ENCODE measurements around the gene CFAP157.

CFAP157 gene

DNA sequence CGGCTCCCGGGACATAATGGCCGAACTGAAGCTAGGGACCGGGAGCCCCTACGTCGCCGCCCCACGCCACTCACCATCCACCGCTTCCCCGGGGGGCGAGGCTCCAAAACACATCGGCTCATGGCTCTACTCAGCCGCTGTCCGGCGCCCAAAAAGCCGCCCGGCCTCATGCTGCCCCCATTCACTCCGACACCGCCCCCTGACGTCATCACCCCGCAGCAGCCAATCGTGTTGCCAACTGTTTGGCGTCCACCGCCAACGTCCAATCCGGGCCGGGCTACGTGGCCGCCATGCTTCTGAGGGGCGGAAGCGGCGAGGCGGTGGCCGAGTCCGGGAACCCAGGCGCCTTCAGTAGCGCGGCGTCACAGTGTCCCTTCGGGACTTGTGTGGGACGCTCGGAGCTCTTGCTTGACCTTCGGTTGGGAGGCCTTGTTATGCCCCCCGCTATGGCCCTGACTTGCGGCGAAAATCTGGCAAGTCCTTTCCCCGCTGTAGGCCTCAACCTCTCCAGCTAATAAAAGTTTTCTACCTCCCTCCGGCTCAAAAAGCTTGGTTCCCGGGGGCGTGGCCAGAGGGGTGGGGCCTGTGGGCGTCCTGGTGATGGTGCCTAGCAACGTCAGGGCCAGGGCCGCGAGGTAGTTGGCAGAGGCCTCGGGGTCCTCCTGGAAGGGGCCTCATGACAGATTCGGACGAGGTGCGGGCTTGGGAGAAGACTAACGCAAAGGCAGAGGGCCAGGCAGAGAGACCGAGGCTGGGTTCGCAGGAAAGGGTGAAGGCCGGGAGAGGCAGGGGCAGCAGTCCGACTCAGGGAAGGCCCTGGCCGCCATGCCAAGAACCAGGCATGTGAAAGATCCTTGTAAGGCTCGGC lies 8.9 kb downstream of the CFAP157 start, which contains the start of the genes PTRH1 and TTC16:
TSS of gene PTRH1 (minus strand) at position 194 of the 868 bp plus-strand sequence. CDS start at position 170, 24 bp downstream.
TSS of gene TTC16 (plus strand) at position 610 of the 868 bp plus-strand sequence. CDS start at position 677, 67 bp downstream.
- peak; percentile 99 for DNase-seq (ENCODE audit: low read depth, low spot score)

DNA sequence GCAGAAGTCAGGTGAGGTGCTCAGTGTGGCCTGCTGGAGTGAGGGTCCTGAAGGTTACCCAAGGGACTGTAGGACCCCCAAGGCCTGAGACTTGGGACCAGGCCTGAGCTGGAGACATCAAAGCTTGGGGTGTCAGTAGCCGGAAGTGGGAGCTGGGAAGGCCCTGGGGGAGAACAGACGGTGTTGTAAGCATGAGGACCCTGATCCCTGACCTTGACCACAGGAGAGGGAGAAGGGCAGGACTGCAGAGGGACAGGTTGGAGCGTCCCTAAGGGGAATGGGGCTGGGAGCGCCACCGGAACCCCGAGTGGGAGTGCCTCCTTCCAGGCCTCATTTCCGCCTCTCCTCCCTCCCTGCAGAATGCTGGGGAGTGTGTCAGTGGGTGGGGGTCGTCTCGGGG lies 9.6 kb downstream of the CFAP157 start:
- no peak for DNase-seq (ENCODE audit: low read depth, low spot score)

DNA sequence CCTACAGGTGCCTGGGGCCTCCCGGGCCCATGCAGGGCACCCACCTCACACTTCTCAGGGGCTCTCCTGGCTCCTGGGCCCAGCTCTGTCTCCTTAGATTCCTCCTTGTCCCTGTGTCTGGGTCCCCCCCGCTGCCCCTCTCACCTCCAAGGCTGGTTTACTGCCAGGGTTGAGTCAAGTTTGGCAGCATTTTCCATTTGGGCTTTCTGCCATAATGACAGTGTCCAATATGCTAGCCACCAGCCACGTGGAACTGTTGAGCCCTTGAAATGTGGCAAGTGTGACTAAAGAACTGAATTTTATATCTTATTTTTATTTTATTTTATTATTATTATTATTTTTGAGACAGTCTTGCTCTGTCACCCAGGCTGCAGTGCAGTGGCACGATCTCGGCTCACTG lies 11.0 kb downstream of the CFAP157 start:
- DNase-seq (ENCODE audit: low read depth, low spot score): no peak

DNA sequence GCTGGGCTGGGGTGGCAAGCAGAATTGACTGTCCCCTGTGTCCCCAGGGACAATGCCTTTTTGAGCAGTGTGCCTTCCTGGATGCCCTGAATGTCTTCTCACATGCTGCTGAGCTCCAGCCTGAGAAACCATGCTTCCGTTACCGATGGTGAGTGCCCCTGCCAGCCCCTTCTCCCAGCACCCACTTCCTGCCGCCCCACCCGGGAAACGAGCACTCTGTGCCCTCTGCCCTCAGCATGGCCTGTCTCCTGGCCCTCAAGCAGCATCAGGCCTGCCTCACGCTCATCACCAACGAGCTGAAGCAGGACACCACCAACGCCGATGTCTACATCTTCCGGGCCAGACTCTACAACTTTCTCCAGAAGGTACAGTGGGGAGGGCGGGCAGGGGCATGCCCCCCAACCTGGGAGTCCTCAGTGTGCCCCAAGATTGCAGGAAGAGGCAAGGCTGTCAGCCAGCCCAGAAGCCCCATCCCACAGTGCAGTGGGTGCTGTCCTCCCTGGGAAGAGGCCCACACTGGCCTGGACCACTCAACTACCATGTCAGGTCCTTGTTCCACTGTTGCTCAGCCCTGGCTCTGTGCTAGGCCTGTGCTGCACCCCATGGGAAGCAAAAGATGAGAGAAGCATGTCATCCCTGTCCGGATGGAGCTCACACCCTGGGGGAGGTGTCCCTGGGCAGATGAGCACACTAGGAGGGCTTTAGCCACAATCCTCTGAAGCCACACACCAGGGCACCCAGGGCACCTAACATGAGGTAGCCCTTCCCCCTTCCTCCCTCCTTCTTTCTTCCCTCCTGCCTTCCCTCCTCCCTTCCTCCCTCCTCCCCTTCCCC lies 13.5 kb downstream of the CFAP157 start:
- no peak for DNase-seq (ENCODE audit: low read depth, low spot score)

DNA sequence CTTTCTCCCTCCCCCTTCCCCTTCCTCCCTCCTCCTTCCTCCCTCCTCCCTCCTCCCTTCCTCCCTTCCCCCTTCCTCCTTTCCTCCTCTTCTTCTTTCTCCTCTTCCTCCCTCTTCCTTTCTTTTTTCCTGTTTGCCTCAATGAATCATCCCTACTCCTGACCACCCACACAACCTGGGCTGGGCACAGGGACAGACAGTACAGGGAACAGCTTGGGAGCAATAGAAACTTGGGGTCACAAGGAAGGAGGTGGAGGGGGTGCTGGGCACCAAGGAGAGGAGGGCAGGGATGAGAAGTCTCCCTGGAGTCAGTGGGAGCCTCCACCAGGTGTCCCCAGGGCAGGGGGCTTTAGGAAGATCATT lies 14.1 kb downstream of the CFAP157 start:
- no peak for DNase-seq (ENCODE audit: low read depth, low spot score)

DNA sequence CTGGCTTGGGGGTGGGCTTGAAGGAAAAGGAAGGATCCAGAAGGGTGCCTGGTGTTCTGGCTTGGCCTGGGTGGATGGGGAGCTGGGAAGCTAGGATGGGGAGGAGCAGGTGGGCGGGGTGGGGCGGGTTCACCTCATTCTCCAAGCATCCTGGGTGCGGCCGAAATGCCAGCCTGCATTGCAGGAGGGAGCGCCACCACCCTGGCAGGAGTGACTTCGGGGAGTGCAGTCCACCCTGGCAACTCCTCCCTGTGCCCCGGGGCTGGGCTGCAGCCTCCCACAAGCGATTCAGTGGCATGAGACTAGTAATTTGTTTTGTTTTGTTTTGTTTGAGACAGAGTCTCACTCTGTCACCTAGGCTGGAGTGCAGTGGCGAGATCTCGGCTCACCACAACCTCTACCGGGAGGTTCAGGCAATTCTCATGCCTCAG lies 14.6 kb downstream of the CFAP157 start:
- DNase-seq (ENCODE audit: low read depth, low spot score): no peak

DNA sequence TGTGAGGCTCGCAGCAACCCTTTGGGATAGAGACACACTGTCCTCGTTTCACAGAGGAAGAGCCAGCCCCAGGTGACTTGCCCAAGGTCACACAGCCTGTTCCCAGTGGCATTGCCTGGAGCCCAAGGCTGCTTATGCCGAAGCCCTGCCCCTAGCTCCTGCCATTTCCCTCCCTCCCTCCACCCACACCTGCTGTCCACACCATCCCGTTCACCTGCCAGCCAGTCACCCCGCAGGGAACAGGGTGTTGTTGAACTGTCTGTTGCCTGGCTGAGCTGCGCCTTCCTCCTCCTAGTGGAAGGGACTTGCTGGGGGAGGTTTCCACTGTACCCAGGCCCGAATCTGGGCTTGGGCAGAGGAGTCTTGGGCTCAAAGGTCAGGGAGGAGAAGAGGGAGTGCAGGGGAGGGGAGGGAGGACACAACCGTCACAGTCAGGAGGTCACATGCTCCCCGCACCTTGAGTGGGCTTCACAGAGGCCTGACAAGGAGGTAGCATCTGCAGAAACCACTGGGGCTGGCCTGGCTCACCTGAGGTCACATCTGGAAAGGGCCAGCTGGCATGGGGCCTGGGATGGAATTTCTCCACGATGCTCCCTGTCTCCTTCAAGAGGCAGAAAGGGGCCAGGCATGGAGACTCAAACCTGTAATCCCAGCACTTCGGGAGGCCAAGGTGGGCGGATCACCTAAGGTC lies 15.4 kb downstream of the CFAP157 start:
- DNase-seq (ENCODE audit: low read depth, low spot score): no peak

DNA sequence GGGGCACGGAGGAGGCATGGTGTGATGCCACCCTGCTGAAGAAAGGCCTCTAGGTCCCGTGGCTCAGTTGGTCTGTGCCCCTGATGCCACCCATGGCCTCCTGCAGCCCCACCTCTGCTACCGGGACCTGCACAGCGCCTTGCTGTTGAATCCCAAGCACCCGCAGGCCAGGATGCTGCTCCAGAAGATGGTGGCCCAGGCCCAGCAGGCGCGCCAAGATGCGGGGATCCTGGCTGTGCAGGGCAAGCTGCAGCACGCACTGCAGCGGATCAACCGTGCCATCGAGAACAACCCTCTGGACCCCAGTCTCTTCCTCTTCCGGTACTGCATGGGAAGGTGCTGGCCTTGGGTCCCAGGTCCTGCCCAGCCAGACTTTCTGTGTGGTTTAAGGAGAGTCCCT lies 16.2 kb downstream of the CFAP157 start:
- DNase-seq (ENCODE audit: low read depth, low spot score): no peak

DNA sequence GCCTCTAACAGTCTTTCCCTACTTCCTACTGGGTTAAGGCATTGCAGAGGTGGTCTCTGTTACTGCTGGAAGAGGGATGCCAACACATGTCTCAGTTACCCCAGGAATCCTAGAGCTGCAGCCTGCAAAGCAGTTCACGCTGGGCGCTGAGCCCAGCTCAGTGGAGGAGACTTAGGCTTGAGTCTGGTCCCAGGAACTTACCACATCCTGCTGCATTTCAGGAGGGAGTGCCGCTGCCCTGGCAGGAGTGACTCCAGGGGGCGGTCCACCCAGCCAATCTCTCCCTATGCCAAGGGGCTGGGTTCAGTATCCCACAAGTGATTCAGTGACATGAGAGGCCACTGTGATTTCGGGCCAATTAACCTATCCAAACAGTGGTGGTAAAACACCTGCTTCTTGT lies 16.7 kb downstream of the CFAP157 start:
- peak; percentile 91 for DNase-seq (ENCODE audit: low read depth, low spot score)

DNA sequence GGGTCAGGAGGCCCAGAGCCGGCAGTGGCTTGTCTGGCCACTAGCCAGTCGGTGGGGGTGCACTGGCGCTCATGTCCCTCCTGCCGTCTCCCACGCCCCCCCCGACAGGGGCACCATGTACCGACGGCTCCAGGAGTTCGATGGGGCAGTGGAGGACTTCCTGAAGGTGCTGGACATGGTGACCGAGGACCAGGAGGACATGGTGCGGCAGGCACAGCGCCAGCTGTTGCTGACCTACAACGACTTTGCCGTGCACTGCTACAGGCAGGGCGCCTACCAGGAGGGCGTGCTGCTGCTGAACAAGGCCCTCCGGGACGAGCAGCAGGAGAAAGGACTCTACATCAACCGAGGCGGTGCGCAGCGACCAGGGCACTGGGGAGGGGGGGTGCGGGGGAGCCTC lies 17.2 kb downstream of the CFAP157 start:
- no peak for DNase-seq (ENCODE audit: low read depth, low spot score)

DNA sequence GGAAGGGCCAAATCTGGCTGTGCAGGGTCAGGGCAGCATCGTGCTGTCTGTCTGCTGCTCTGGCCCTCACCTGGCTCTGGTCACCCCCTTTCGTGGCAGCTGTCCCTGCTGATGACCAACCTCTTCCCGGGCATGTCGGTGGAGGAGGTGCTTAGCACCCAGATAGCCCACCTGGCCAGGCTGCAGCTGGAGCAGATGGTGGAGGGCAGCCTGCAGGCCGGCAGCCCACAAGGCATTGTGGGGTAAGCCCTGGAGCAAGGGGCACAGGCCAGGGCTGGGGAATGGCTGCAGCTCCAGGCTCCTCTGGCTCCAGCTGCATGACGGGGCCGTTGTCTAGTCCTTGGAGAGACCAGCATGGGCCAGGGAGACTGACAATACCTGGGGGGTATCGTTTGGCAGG lies 20.1 kb downstream of the CFAP157 start:
- DNase-seq (ENCODE audit: low read depth, low spot score): no peak

DNA sequence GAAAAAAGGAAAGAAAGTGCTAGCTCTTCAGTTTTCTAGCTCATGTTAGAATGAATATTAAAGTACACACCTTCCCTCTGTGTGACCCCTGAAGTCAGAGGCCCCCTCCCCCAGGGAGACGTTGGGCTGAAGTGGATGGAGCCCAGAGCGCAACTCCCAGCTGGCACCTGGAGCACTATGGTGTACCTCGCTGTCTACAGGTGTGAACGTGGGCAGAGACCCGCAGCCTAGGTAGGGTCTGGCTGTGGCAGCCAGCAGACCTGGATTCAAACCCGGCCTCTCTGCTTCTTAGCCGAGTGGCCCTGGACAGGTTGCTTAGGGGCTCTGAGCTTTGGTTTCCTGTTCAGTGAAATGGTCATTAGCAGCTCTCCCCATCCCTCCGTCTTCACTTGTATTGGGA lies 22.0 kb downstream of the CFAP157 start:
- no peak for DNase-seq (ENCODE audit: low read depth, low spot score)

DNA sequence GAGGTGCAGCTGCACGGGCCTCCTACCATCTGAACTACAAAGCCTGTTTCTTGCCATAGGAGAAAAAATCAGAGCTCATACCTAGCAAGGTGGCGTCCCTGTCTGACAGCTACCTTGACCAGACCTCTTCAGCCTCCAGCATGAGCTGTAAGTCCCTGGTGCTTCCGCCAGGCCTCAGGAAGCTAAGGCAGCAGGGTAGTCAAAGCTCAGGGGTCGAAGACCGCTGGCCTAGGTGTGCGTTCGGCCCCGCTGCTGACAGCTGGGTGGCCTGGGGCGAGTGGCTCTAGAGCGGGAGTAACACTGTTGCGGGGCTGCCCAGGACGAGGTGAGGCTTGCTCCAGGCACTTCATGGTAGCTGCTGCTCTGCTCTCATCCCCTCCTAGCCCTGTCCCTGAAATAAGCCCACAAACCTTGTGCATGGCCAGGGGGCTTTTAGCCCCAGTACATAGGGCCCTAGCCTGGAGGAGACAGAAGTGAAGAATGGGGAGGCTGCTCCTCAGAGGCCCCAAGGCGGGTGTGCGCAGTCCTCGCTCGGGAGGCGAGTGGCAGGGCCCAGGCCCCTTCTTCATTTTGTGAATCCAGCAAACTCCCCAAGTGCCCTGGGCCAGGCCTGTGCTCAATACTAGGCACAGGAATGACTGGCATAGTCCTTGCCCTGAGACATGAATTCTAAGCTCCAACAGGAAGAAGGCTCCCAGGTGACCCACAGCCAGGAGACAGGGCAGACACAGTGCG lies 22.9 kb downstream of the CFAP157 start:
- no peak for DNase-seq (ENCODE audit: low read depth, low spot score)

DNA sequence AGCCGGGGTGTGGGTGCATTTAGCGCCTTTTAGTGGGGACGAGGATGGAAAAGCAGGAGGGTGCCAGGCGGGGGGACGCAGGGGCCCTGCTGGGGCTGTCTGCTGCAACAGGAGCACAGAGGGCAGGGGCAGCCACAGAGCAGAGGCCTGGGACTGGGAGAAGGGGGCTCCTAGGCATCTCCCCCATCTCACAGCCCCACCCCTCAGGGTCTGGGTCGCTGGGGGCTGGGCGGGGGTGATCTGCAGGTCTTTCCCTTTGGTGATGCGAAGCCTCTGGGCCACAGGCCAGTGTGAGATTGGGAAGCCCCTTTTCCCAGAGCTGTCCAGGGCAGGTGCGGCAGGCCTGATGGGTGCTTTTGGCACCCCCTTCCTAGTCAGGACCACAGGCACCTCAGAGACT lies 23.5 kb downstream of the CFAP157 start:
- DNase-seq (ENCODE audit: low read depth, low spot score): no peak

DNA sequence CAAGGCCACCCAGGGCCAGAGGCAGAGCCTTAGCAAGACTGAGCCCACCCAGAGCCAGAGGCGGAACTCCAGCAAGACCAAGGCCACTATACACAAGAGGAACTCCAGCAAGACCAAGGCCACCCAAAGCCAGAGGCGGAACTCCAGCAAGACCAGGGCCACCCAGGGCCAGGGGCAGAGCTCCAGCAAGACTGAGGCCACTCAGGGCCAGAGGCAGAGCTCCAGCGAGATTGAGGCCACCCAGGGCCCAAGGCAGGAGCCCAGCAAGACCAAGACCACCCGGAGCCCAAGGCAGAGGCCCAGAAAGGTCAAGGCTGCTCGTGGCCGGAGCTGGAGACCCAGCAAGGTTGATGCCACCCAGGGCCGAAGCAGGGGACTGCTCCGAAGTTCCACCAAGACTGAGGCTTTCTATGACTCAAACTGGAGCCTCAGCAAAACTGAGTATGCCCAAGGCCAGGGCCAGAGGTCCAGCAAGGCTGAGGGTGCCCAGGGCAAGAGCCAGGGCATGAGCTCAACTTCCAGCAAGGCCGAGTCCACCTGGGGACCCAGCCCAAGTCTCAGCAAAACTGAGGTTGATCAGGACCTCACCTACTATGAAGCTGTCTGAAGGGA lies 24.1 kb downstream of the CFAP157 start:
- no peak for DNase-seq (ENCODE audit: low read depth, low spot score)

DNA sequence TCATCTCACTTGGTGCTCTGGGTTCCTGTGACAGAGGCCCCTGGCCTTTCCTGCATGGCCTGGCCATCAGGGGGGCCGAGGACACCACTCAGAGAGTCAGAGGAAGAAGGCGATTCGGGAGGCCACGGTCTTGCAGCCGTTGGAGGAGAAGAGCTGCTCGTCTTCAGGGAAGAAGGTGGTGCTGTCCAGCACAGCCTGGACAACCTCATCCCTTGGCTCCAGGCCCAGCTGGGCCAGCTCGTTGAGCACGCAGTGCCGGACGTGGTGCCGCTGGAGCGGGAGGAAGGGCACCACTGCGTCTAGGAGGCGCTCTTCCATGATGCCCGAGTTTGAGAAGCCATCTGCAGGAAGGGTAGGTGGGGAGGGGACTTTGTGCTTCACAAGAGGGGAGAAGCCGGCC lies 25.1 kb downstream of the CFAP157 start:
- no peak for DNase-seq (ENCODE audit: low read depth, low spot score)

DNA sequence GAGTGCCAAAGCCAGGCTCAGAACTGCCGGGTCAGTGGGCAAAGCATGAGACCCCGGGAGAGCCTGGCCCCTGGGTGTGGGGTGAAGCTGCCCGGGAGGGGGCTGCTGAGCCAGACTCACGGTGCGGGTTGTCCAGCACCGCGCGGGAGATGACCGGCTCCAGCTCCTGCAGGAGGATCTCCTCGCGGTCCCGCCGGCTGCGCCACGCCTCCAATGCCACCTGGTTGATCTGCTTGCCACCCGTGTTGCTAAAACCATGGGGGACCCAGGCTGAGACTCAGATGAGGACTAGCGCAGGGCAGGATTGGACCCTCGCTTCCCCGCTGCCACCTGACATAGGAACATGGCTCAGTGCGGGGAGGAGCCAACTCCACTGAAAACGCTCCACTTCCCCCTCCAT lies 25.7 kb downstream of the CFAP157 start:
- DNase-seq (ENCODE audit: low read depth, low spot score): no peak

DNA sequence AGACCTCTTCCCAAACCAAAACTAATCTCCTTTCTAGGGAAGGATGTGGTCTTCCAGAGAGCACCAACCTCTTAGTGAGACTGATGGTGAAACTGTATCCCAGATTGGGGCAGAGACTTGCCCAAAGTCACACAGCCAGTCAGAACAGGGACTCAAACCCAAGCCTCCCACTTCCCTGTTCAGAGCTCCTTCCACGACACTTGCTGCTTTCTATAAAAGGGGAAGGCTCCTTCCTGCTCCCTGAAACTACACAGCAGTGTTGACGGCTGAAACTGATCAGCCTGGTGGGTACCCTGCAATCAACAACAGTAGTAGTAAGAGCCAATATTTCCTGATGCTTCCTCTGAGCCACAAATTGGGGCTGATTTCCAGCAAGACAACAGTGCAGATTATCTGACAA lies 26.8 kb downstream of the CFAP157 start:
- DNase-seq (ENCODE audit: low read depth, low spot score): no peak

DNA sequence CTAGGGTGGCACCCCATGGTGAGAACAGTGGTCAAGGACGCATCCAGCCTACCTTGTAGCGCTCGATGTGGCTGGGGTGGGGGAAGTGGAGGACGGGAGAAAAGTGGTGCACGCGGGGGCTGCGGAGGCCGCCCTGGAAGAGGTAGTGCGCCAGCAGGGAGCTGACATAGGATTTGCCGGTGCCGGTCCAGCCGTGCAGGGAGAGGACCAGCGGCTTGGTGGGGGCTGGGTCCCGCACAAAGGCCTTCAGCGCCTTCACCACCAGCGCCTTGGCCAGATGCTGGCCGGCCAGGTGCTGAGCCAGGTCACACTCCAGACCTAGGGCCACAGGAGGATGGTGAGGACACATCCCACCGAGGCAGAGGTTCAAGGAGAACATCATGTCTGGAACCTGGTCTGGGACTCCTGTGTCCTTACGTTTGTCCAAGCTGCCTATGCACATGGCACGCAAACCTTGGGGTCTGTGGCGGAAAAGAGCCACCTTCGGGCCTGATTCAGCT lies 27.5 kb downstream of the CFAP157 start:
- no peak for DNase-seq (ENCODE audit: low read depth, low spot score)

DNA sequence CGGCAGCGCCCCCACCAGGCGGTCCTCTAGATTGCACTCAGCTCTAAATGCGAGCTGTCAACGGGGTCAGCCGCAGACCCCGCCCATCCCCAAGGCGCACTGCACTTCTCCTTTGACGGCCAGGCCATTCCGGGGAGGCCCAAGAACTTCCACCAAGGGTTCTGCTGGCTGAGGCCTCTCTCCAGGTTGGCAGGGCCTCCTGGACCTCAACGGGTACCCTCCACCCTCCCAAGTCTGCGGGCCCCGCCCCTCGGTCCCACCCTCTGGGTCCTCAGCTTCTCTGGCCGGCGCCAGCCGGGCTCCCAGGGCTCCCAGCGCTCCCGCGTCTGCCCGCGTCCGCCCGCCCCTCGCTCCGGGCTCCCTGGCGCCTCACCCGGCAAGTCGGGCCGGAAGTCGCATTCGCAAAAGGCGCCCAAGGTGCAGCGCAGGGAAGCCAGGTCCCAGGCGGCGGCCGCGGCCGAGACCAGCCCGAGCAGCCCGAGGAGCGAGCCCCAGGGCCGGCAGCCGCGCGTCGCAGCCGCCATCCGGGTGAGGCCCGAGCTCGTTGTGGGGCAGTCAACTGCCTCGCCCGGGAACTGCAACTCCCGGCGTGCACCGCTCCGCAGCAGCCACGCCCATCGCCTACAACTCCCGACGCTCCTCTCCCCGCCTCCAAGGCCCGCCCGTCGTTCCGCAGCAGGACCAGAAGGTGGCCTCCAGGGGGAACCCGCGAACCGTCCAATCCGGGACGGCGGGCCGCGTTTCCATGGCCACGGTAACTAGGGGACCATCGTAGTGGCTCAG lies 28.1 kb downstream of the CFAP157 start, which contains the start of gene TOR2A:
TSS of gene TOR2A (minus strand) at position 548 of the 783 bp plus-strand sequence. CDS start at position 524, 24 bp downstream.
- peak; percentile 99 for DNase-seq (ENCODE audit: low read depth, low spot score)
